Posterior vena cava (tissue), 2 donors: ENCODE data around the gene CTSC. TPM values are rescaled to one million over a fixed set of nuclear protein-coding genes. Genes with fewer than 3 reads are reported as not detected.

Experiments used
- total RNA-seq, 2 donors: library from RNA; stranded (reverse); fragmentation: NEBNext Ultra II Directional; extraction: Animal tissue kit (Norgen Biotek cat#: 25700); gene quantifications; one replicate each; pipeline ENCODE4 v1.2.1, GENCODE V29; 2021
- donor health status: DM: yes; HTN: yes; CAD: no.
- donor health status: DM: yes; HTN: yes; CAD: no.

CTSC gene
- total RNA-seq, 2 donors from 2014 or later, result 80.1 to 105 TPM

Other genes starting within 250 kb of the CTSC start
- gene RAB38, start 162.3 kb downstream of the CTSC start, total RNA-seq, result under 1 TPM; 0.86 to 0.97 TPM